Astrocyte of the cerebellum (primary cell): Measurements from ENCODE around the gene IGFBP3.

Experiments
- DNase-seq: peaks from one replicate; pipeline ENCODE4 v3.0.0-alpha.2; 2011; ENCODE audit warnings: low read depth
- H3K4me3 ChIP-seq: 2 replicates; pipeline ENCODE4 v1.5.1; 2011; ENCODE audit warnings: mild to moderate bottlenecking, low read depth, low read length, moderate library complexity
- in situ Hi-C: cut with HindIII; loops from 2 replicates; pipeline ENCODE4 v1.10.0; 2017; ENCODE audit warnings: low sequenced_read_pairs
- TF ChIP-seq, protein P1 (sequence below): IDR thresholded peaks from 2 replicates; pipeline ENCODE4 v1.5.1; 2012; ENCODE audit warnings: low read length, low read depth, moderate library complexity, mild to moderate bottlenecking; ENCODE audit errors: missing control alignments

The IGFBP3 gene, protein sequence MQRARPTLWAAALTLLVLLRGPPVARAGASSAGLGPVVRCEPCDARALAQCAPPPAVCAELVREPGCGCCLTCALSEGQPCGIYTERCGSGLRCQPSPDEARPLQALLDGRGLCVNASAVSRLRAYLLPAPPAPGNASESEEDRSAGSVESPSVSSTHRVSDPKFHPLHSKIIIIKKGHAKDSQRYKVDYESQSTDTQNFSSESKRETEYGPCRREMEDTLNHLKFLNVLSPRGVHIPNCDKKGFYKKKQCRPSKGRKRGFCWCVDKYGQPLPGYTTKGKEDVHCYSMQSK

DNA sequence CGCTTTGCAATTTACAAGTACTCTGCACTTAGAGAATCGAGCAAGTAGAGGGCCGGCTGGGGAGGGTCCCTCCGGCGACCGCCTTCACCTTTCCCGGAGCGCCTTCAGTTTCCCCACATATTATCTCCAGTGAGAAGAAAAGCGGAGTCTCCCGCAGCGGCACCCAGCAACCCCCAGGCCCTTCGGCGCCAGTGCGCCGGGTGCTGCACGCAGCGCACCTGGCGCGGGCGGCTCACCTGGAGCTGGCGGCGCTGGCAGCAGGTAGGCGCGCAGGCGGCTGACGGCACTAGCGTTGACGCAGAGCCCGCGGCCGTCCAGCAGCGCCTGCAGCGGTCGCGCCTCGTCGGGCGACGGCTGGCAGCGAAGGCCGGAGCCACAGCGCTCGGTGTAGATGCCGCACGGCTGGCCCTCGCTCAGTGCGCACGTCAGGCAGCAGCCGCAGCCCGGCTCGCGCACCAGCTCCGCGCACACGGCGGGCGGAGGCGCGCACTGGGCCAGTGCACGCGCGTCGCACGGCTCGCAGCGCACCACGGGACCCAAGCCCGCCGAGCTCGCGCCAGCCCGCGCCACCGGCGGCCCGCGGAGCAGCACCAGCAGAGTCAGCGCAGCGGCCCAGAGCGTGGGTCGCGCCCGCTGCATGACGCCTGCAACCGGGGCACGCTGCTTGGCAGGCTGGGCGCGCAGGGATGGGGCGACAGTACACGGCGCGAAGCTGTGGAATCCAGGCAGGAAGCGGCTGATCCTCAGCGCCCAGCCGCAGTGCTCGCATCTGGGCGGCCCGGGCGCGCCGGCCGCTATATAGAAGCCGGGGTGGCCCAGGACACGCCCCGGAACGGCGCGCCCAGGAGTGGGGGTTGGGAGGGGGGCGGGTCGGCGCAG lies at the start of gene IGFBP3:
Gene IGFBP3, minus strand, starts transcription at position 771 of the 879 bp plus-strand sequence. Its CDS starts 132 bp downstream, at position 639.
- TF ChIP-seq, protein P1, sequence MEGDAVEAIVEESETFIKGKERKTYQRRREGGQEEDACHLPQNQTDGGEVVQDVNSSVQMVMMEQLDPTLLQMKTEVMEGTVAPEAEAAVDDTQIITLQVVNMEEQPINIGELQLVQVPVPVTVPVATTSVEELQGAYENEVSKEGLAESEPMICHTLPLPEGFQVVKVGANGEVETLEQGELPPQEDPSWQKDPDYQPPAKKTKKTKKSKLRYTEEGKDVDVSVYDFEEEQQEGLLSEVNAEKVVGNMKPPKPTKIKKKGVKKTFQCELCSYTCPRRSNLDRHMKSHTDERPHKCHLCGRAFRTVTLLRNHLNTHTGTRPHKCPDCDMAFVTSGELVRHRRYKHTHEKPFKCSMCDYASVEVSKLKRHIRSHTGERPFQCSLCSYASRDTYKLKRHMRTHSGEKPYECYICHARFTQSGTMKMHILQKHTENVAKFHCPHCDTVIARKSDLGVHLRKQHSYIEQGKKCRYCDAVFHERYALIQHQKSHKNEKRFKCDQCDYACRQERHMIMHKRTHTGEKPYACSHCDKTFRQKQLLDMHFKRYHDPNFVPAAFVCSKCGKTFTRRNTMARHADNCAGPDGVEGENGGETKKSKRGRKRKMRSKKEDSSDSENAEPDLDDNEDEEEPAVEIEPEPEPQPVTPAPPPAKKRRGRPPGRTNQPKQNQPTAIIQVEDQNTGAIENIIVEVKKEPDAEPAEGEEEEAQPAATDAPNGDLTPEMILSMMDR, result no peak
- DNase-seq, result peak; percentile 26
- H3K4me3 ChIP-seq, result peak within 1 kb of the TSS; percentile 57
- in situ Hi-C loops, result no loop called here

DNA sequence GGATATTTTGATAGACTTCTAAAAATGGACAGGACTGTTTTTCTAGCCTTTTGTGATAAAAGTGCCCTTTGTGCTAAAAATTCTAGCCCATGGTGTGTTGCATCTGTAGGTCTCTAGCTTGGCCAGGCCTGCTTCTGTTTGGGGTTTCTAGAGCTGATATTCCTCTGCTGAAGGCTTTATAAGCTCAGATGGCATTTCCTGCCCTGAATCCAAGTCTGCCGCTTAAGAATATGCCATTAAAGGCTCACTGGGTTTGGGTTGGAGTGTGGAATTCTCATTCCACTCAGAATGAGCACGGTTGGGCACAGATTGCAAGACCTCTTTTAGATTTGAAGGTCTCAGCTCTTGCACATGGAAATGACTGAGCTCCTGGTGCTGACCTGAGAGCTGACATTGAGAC lies 49.4 kb upstream of the IGFBP3 start:
- TF ChIP-seq, protein P1, result no peak
- H3K4me3 ChIP-seq, result no peak overlapping the region
- in situ Hi-C loops, result no loop called here
- no peak for DNase-seq

GRCh38 chr7:45969940-45970339 lies 48.9 kb upstream of the IGFBP3 start:
- TF ChIP-seq, protein P1, result no peak
- in situ Hi-C loops, result no loop called here
- no peak overlapping the region for H3K4me3 ChIP-seq
- DNase-seq, result no peak

DNA sequence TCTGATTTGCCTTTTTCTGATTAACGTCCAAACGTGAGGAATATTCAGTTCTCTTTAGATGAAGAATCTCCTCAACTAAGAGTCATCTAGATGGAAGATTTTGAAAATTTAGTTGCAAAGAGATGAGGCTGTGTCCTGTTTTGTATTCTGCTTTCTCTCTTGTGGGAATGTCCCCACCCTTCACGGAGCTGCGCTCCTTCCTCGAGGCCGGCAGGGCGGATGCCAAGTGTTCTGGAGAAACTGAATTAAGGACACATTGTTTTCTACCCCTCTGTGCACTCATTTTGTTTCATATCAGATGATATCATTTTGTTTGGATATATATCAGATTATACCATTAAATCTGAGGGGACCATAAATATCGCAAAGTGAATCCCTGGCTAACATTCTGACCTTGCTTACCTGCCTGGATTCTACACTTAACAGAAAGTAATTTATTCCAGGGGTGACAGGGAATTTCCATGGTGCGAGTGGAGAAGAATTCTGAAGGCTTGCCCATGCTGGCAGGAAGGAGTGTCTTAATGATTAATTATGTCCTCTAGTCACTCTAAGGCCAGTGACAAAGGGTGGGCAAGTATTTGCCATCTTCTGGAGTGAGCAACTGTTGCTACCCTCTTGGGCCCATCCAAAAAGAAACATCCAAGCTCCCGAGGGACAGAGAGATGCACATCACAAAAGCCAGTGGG lies 47.9 kb upstream of the IGFBP3 start:
- H3K4me3 ChIP-seq, result no peak overlapping the region
- TF ChIP-seq, protein P1, result no peak
- in situ Hi-C loops, result no loop called here
- DNase-seq, result no peak

GRCh38 chr7:45968312-45968711 lies 47.2 kb upstream of the IGFBP3 start:
- no peak overlapping the region for H3K4me3 ChIP-seq
- in situ Hi-C loops, result no loop called here
- TF ChIP-seq, protein P1, result no peak
- no peak for DNase-seq

DNA sequence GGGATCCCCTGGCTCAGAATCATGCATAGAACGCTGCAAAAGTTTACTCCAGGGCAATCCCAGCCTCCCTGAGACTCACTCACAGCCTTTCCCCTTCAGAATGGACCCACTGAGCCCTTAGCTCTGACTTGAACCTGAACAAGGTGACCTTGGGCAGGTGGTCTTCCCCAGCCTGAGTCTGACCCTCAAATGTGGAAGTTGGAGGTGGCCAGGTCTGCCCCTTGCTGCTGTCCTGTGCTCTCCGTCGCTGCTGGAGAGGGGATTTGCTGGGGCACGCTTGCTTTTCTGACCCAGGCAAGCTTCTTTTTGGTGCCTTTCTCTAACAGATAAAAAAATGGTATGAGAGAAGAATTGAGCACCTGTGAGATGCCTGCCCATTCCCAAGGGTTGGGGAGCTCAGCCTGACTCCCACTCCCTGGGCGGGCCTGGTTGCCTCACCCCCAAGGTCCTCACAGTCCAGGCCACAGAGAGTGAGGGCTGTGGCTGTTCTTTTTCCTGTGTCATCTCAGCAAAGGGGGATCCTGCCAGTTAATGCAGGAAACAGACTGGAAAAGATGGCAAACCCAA lies 46.6 kb upstream of the IGFBP3 start:
- no peak overlapping the region for H3K4me3 ChIP-seq
- in situ Hi-C loops, result no loop called here
- DNase-seq, result no peak
- TF ChIP-seq, protein P1, result no peak
